NOMO-1 treated with dmso at 0.1 percent for 144 hours (cell line): ENCODE results near the gene ZC3H4.
"Not testable (repeated sequence)": the region's sequence is repeated elsewhere in the genome, so short reads cannot be mapped to it uniquely, and the experiment has no call there.

Experiments used
- DNase-seq: peaks from one replicate; lab custom pipeline; 2025; ENCODE audit not compliant: unreplicated experiment; lab: John Stamatoyannopoulos, UW

Gene ZC3H4

GRCh38 chr19:47112997-47113849 is at the start of gene ZC3H4:
TSS of gene ZC3H4 (minus strand) at chr19:47113776. CDS start at chr19:47112584, 1,192 bp downstream.
- DNase-seq, result peak; percentile 99

- no peak for DNase-seq
These were observed 48.4 kb upstream of the ZC3H4 start for GRCh38 chr19:47161876-47162489.

- no peak for DNase-seq
These were observed 45.4 kb upstream of the ZC3H4 start for GRCh38 chr19:47158879-47159503.

GRCh38 chr19:47158367-47158791 is 44.8 kb upstream of the ZC3H4 start:
- no peak for DNase-seq

GRCh38 chr19:47157431-47158321 is 44.1 kb upstream of the ZC3H4 start:
- DNase-seq, result peak; percentile 12

- DNase-seq, result peak; percentile 68
These were observed 43.4 kb upstream of the ZC3H4 start for GRCh38 chr19:47156861-47157430.

- no peak for DNase-seq
These were observed 41.6 kb upstream of the ZC3H4 start for GRCh38 chr19:47155148-47155547.

- no peak for DNase-seq
These were observed 39.7 kb upstream of the ZC3H4 start for GRCh38 chr19:47153266-47153665.

- DNase-seq, result no peak
These were observed 39.1 kb upstream of the ZC3H4 start for GRCh38 chr19:47152632-47153031.

- no peak for DNase-seq
These were observed 38.6 kb upstream of the ZC3H4 start for GRCh38 chr19:47152205-47152604.

GRCh38 chr19:47151627-47152026 is 38.1 kb upstream of the ZC3H4 start:
- no peak for DNase-seq

GRCh38 chr19:47146920-47147319 is 33.3 kb upstream of the ZC3H4 start:
- DNase-seq, result no peak

- no peak for DNase-seq
These were observed 32.3 kb upstream of the ZC3H4 start for GRCh38 chr19:47145639-47146486.

- DNase-seq, result no peak
These were observed 31.1 kb upstream of the ZC3H4 start for GRCh38 chr19:47144630-47145029.

- no peak for DNase-seq
These were observed 29.9 kb upstream of the ZC3H4 start for GRCh38 chr19:47143322-47144073.

- no peak for DNase-seq
These were observed 29.2 kb upstream of the ZC3H4 start for GRCh38 chr19:47142779-47143178.

- no peak for DNase-seq
These were observed 28.1 kb upstream of the ZC3H4 start for GRCh38 chr19:47141695-47142094.

- not testable (repeated sequence) for DNase-seq
These were observed 27.7 kb upstream of the ZC3H4 start for GRCh38 chr19:47141252-47141651.

- no peak for DNase-seq
These were observed 21.6 kb upstream of the ZC3H4 start for GRCh38 chr19:47135156-47135555.
